Esophagus mucosa (tissue), 1 donor: ENCODE measurements around the gene NTSR1. TPM values are rescaled to one million over a fixed set of nuclear protein-coding genes. Genes with fewer than 3 reads are reported as not detected.

Source experiments
- ATAC-seq: fragments of 200-7000 bp; cut with Tn5 transposase; one replicate; pipeline ENCODE4 v1.9.1; 2020
- total RNA-seq: library from RNA; stranded (reverse); gene quantifications from one replicate; pipeline ENCODE4 v1.2.4, GENCODE V29; 2023
- donor health status: DM: yes; HTN: yes; CAD: no.

Gene NTSR1
- total RNA-seq, 1 donor from 2014 or later, result not detected

- ATAC-seq, result no peak
Measured at GRCh38 chr20:62759981-62760431, 51.4 kb downstream of the NTSR1 start.

- no peak for ATAC-seq
Measured at GRCh38 chr20:62760471-62760855, 51.8 kb downstream of the NTSR1 start.

DNA sequence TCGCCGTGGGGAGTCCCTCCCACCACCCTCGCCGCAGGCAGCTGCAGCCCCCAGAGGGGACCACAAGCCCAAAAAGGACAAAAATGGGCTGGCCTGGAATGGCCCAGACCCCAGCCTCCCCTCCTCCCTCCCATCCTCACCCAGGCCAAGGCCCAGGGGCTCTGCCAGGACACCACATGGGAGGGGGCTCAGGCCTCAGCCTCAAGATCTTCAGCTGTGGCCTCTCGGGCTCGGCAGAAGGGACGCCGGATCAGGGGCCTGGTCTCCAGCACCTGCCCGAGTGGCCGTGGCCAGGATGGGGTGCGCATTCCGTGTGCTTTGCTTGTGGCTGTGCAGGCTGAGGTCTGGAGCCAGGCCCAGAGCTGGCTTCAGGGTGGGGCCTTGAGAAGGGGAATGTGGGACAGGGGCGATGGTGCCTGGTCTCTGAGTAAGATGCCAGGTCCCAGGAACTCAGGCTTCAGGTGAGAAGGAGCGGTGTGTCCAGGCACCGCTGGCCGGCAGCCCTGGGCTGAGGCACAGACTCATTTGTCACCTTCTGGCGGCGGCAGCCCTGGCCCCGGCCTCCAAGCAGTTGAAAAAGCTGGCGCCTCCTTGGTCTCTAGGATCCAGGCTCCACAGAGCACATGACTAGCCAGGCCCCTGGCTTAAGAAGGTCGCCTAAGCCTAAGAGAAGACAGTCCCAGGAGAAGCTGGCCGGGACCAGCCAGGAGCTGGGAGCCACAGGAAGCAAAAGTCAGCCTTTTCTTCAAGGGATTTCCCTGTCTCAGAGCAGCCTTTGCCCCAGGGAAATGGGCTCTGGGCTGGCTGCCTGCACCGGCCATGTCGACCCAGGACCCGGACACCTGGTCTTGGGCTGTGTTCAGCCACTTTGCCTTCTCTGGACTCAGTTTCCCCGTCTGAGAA lies 52.5 kb downstream of the NTSR1 start:
- ATAC-seq, result no peak

DNA sequence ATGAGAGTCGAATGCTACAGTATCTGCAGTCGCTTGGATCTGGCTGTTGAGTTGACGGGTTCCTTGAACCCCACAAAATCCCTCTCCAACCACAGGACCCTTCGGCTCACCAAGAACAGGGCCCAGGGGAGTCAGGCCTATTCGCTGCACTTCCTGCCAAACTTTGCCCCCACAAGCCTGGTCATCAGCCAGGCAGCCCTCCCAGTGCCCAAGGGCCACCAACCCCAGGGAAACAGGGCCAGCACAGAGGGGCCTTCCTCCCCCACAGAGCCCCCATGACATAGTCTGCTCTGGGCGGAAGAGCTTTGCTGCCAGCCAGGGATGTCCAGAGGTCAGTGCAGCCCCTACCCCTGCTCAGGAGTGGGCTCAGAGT lies 53.1 kb downstream of the NTSR1 start:
- ATAC-seq, result no peak

GRCh38 chr20:62762376-62762775 lies 53.7 kb downstream of the NTSR1 start:
- no peak for ATAC-seq

DNA sequence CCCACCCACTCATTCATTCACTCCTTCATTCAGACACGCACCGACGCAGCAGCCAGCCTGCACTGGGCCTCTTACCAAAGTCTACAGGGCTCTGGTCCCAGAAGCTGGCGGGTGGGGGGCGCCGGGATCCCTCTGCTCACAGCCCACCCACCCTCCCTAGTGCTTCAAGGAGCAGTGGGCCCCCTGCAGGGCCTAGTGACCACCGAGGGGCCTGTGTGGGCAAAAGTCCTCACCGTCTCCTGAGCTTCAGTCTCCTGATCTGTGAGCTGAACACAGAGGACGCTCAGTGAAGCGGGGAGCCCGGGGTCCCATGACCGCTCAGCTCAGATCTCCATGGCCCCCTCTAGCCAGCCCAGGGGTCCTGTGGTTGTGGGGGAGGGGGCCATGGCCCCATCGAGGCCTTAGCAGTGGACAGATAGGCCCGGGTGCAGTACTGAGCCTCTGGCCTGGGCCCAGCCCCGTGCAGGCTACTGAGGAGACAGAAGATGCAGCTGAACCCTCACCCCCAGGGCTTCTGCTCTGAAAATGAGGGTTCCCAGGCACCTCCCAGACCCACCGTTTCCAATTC lies 54.2 kb downstream of the NTSR1 start:
- no peak for ATAC-seq

DNA sequence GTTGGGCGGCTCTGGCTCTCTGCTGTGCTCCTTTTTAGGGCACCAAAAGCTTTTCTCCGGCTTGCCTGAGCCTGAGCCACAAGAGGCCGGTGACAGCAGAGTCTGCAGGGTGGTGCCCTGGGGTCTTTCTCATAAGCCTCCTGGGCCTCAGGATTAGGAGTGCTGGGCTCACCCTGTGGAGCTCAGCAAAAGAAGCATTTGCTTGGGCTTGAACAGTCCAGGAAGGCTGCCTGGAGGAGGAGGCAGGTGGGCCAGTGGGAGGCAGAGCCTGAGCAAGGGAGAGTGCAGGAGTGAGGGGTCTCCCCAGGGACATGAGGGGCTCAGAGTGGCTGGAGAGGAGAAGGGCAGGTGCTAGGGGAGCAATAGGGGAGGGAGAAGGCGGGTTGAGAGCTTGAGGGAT lies 54.8 kb downstream of the NTSR1 start:
- ATAC-seq, result no peak

DNA sequence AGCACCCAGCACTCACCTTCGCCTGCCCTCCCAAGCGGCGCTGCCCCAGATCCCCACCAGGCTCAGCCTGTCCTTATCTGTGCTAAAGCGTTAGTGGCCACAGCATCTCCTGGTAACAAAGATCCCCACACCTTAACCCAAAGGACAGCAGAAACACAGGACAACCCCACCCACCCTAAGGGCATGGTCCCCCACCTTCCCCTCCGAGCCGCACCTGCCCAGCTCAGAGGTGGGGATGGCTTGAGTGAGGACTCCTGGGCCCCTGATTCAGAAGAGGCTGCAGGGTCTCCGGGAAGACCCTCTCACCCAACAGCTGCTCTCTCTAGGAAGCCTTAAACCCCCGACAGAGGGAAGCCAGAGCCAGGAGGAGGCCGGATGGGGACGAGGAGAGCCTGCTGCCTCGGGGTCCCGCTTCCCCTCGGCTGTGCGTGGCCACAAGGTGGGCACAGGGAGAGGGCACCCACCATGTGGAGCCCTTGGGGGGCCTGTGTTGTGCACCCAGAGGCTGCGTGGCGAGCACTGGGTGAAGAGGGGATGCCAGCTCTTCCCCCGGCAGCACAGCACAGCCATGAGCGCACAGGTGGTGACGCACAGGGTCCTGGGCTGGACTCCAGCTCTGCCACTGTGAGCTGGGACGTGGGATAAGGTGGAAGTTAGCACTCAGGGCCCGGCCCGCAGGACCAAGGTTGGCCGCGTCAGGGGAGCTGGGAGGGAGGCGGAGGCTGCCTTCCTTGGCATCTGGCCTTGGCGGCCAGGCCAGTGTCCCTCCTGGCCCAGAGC lies 55.7 kb downstream of the NTSR1 start:
- ATAC-seq, result no peak

- no peak for ATAC-seq
Measured at GRCh38 chr20:62765021-62765420, 56.4 kb downstream of the NTSR1 start.

GRCh38 chr20:62765432-62766070 lies 56.9 kb downstream of the NTSR1 start:
- ATAC-seq, result no peak

DNA sequence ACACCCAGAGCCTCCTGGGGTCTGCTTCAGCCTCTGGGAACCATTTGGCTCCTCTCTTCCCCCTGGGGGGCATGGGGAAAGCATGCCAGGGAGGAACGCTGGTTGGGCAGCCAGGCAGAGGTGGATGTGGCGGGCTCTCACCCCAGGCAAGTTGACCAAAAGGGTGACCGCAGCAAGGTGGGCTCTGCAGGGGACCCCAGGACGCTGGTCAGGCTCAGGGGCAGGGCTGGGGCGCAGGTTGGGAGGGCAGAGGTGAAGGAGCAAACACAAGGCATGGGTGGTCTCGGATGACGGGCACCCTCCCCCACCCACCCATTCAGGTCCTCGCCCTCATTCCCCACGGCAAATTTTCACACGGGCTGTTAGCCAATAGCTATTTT lies 57.4 kb downstream of the NTSR1 start:
- no peak for ATAC-seq

GRCh38 chr20:62766716-62767115 lies 58.1 kb downstream of the NTSR1 start:
- no peak for ATAC-seq

GRCh38 chr20:62768234-62768546 lies 59.6 kb downstream of the NTSR1 start:
- no peak for ATAC-seq

DNA sequence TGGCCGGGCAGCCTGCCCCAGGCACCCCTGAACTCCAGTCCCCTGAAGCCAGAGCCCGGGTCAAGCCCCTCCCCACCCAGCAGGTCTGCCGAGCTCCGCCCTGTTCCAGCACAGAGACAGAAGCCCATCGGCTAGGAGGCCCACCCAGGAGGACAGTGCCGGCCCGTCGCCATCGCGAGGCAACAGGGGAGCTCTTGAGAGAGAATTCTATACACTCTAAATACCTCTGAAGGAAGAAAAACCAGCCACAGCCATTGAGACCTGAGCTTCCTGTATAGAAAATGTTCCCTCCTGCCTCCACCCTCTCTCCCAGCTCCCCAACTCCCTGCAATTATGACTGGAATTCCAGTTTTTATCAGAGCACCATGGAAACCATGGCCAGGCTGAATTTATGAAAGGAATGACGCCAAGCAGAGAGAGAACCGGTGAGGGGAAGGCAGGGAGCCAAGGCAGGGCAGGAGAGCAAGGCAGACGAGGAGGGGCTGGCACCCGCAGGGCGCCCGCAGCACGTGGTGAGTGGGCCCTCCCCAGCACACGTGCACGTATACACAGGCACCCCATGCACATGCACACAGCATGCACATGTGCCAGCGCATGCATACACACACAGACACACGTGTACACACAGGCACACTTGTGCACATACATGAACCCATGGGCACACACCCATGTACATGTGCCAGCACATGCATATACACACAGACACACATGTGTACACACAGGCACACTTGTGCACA lies 60.1 kb downstream of the NTSR1 start:
- no peak for ATAC-seq

DNA sequence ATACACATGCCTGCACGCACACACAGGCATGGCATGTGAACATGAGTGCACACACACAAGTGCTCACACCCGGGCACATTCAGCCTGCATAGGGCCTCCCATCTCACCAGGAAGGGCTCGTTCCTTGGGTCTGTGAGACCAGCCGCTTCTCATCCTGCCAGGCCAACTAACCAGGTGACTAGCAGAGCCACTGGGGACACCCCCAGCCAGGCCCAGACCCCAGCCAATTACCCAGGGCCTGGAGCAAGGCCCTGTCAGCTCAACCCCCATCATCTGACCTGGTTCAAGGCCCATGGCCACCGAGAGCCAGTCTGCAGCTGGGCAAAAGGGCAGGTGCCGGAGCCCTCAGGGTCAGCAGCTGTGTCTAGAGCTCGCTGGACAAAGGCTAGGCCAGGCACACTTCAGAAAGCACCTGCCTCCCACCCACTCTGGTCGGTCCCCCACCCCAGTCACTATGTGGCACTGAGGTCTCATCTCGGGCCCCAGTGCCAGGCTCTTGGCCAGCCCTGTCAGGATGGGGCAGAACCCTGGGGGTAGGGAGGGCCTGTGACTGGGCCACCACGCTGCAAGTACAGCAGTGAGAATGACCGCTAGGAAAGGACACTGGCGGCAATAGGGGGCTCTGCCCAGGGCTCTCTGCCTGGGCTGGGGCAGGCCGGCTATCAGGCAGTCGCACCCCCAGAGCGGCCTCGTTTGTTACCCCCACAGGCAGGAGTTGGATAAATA lies 60.9 kb downstream of the NTSR1 start:
- ATAC-seq, result no peak

- ATAC-seq, result no peak
Measured at GRCh38 chr20:62770111-62770910, 61.7 kb downstream of the NTSR1 start.

GRCh38 chr20:62770916-62771315 lies 62.3 kb downstream of the NTSR1 start:
- ATAC-seq, result no peak

DNA sequence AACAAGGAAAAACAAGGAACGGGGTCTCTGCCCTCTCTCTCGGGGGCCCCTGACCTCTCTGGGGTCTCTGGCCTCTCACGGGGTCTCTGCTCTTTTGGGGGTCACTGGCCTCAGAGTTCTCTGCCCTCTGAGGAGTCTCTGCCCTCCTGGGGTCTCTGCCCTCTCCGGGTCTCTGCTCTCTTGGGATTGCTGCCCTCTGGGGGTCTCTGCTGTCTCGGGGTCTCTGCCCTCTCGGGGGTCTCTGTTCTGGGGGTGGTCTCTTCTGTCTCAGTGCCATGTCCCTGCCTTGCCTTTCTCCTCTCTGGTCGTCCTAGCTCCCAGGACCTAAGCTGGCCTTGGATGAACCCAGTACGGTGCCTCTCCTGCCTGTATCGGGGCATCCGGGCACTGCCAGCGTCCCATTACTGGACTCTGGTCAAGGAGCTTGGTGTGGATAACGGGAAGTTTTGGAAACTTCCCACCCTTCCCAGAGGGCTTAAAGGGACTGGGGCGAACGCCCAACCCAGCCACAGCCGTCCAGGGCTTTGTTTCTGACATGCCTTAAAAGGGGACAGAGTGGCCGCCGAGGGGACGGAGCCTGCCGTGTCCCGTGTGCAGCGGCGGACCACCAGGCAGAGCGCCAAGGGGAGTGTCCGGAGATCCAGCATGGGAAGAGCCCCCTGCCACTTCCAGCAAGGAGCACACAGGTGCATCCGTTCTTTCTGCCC lies 62.9 kb downstream of the NTSR1 start:
- no peak for ATAC-seq

- no peak for ATAC-seq
Measured at GRCh38 chr20:62772103-62772611, 63.5 kb downstream of the NTSR1 start.

DNA sequence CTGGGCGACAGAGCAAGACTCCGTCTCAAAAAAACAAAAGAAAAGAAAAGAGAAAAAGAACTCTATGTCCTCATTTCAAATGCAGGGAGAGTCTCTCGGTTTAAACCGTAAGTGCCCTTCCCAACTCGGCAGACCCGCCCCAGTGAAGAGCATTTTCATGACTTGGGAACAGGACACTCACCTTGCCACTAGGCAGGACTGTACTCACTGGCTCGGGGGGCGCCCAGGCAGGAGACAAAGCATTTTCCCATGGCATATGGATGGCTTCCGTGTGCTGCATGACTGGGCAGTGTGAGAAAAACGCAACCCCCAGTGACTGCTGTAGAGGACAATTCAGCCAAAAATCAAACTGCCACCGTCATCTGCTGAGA lies 64.0 kb downstream of the NTSR1 start:
- ATAC-seq, result no peak
